A204.1 (cell line): Measurements from ENCODE around the gene MEF2C.
A peak's percentile ranks its signal among the peaks of the same experiment; 100 is the strongest.

Source experiments
- FAIRE-seq: peaks from 2 replicates; lab custom pipeline; 2012; peaks lifted over from hg19 to GRCh38; lab: Jason Lieb, UNC

The MEF2C gene

GRCh38 chr5:88826646-88827585 is 56.1 kb downstream of the MEF2C start:
- FAIRE-seq = no peak

GRCh38 chr5:88825584-88826315 is 57.2 kb downstream of the MEF2C start:
- no peak for FAIRE-seq

DNA sequence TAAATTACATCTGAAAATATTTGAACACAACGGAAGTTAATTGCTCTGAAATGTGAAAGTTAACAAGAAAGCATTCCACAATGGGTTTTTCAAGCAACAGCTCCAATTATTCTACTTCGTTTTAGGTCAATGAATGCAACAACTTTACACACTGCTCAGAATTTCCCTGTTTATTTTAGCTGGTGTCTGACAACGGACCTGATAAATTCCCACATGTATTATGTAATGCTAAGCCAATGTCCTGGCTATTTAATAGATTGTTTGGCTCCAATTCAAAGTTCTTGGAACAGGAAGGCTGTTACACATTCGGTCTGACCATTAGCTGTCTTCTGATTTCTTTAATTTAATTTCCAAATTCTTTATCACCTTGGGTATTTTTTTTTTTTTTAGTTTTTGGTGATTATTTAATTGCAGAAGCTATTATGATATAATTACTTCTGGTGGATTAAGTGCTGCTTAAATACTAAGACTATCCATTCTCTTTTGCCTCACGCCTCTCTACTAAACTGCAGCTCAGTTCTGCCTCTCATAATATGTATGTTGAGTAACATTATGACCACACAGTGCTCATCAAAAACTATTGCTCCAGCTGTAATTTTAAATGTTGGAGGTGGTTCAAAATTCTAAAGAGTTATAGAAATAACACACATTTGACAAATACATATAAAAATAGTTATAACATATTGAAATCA is 57.9 kb downstream of the MEF2C start:
- FAIRE-seq = no peak

- FAIRE-seq = peak; percentile 55
Observed at GRCh38 chr5:88824141-88824540, 58.8 kb downstream of the MEF2C start.

GRCh38 chr5:88823201-88823600 is 59.8 kb downstream of the MEF2C start:
- FAIRE-seq = no peak

DNA sequence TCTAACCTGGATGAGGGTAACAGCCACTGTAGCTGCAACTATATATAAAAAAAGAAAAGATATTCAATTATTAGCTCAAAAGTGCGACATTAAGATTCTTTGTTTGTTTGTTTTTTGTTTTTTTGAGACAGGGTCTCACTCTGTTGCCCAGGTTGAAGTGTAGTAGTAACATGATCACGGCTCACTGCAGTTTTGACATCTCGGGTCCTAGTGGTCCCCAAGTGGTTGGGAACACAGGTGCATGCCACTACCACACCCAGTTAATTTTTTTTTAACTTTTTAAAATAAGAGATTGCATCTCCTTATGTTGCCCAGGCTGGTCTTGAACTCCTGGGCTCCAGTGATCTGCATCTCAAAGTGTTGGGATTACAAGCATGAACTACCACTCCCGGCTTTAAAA is 61.8 kb downstream of the MEF2C start:
- no peak for FAIRE-seq

GRCh38 chr5:88820581-88820980 is 62.4 kb downstream of the MEF2C start:
- no peak for FAIRE-seq

GRCh38 chr5:88819301-88819999 is 63.5 kb downstream of the MEF2C start:
- no peak for FAIRE-seq

DNA sequence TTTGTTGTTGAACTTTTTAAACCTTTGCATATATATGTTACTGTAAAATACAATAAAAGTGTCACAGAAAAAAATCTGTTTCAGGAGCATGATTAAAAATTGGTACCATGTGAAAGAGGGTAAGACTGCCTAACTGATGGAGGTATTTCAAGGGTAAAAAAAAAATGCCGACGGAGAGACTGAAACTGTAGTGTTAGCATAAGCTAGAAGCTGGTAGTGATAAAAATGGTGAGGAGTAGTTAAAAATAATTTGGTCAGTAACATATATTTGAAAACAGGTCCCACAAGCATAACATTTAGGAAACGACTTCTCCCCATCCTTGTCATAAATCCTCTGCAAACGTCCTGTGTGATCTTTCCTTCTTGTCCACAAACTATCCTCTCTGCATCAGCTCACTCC is 64.7 kb downstream of the MEF2C start:
- FAIRE-seq = no peak

- no peak for FAIRE-seq
Observed at GRCh38 chr5:88816195-88816594, 66.8 kb downstream of the MEF2C start.

GRCh38 chr5:88815050-88815789 is 67.8 kb downstream of the MEF2C start:
- peak; percentile 44 for FAIRE-seq

- FAIRE-seq = no peak
Observed at GRCh38 chr5:88813805-88814575, 69.0 kb downstream of the MEF2C start.

GRCh38 chr5:88813244-88813643 is 69.7 kb downstream of the MEF2C start:
- no peak for FAIRE-seq

DNA sequence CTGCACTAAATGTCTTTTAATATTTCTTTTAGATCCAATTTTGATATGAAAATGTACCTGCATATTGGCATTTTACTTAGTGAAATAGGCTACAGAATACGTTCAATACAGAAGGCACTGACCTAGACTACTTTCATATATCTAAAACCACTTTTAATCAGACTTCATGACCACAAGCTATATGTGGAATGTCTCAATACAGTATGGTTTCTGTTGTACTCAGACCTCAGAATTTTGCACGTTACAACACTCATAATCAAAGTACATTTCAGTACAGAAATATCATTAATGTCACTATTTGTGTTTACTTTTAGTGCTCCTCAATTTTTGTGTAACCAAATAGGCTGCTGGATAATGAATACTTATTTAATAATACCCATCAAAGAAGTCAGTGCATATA is 74.8 kb downstream of the MEF2C start:
- FAIRE-seq = no peak

DNA sequence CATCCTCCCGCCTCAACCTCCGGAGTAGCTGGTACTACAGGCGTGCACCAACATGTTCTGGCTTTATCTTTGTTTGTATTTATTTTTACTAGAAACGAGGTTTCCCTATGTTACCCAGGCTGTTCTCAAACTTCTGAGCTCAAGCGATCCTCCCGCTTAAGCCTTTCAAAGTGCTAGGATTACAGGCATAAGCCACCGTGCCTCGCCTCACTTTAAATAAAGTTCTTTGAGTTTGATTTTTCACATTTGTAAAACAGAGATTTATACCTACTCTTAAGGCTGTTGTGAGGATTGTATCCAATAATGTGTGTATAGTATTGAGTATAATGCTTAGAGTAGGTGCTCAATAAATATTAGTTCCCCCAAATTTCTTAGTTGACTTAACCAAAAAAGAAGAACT is 75.7 kb downstream of the MEF2C start:
- no peak for FAIRE-seq

- FAIRE-seq = no peak
Observed at GRCh38 chr5:88806338-88806737, 76.6 kb downstream of the MEF2C start.

DNA sequence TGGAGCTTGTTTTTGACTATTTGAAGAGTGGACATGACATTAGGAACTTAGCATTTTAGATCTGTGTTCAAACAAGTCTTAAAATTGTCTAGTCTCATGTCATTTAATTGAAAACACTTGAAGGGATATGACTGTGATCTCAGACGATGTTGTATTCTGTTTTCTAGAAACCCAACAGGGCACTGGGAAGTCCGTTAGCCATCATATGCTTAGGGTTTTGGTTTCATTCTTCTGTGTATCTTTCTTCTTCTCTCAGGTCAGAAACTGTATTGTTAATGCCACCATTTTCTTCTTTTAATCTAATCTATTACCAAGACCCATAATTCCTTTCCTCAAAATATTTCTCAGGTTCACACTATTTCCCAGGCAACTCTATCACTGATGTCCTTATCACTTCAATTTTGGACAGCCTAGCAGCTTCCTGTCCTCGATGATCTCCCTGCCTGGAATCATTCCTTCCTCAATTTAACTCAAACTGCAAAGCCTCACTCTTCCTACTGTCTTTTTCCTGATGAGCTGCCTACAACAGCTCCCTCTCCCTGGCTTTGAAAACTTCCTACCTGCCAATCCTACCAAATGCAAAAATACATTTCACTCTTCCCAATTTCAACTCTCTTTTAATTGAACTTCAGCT is 77.7 kb downstream of the MEF2C start:
- FAIRE-seq = no peak

- FAIRE-seq = no peak
Observed at GRCh38 chr5:88804444-88804843, 78.5 kb downstream of the MEF2C start.

- FAIRE-seq = no peak
Observed at GRCh38 chr5:88803309-88803708, 79.7 kb downstream of the MEF2C start.

DNA sequence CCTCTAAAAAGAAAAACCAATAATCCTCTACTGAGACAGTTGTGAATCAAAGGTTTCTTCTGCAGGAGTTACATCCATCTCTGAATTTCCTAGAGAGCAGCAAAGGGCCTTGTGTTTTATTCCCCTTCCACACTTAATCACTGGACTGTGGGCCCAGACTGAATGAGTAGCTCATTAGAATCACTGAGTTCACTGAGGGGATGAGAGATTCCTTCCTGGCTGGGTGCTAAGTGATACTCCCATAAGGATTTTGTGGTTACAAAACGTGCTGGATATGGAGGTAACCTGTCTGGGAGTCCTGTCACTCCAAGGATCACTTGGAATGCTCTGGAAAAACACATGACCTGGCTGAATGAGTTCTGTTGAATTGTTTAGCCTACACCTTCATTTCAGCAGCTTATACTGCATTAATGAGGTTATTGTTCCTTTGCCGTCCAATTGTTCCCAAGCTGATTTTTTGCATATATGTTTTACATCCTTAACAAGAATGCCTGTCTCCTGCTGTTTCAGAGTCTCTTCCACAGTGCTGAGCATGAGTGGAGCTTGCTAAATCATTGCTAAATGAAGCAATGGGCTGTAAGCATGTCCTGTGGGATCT is 82.9 kb downstream of the MEF2C start:
- FAIRE-seq = no peak
